Astrocyte (in vitro differentiated cells and primary cell): ENCODE results near the gene TMEM215. TPM values are rescaled to one million over a fixed set of nuclear protein-coding genes. Genes with fewer than 3 reads are reported as not detected.

ENCODE experiments used
- DNase-seq: peaks from one replicate; pipeline ENCODE4 v3.0.0-alpha.2; 2010; ENCODE audit warnings: low read depth
- FAIRE-seq: peaks from 2 replicates; lab custom pipeline; 2011; peaks lifted over from hg19 to GRCh38; lab: Jason Lieb, UNC
- H2AFZ ChIP-seq: 2 replicates; pipeline ENCODE4 v1.6.0; 2012; ENCODE audit warnings: low read depth, low read length, inconsistent platforms
- H3K27ac ChIP-seq: 2 replicates; pipeline ENCODE4 v1.5.1; 2011; ENCODE audit warnings: low read depth, low read length, inconsistent platforms
- H3K27me3 ChIP-seq: 2 replicates; pipeline ENCODE4 v1.6.0; 2011; ENCODE audit warnings: low read length, inconsistent platforms; ENCODE audit not compliant: insufficient read depth
- H3K36me3 ChIP-seq: 2 replicates; pipeline ENCODE4 v1.5.1; 2011; ENCODE audit warnings: low read length, inconsistent platforms; ENCODE audit not compliant: insufficient read depth
- H3K4me1 ChIP-seq: 2 replicates; pipeline ENCODE4 v1.5.1; 2011; ENCODE audit warnings: low read length, inconsistent platforms; ENCODE audit not compliant: insufficient read depth
- H3K4me2 ChIP-seq: 2 replicates; pipeline ENCODE4 v1.6.0; 2012; ENCODE audit warnings: low read length, inconsistent platforms
- H3K4me3 ChIP-seq: 2 replicates; pipeline ENCODE4 v1.5.1; 2011; ENCODE audit warnings: low read depth, mild to moderate bottlenecking, low read length, inconsistent platforms; ENCODE audit not compliant: insufficient read depth
- H3K79me2 ChIP-seq: 2 replicates; pipeline ENCODE4 v1.6.0; 2012; ENCODE audit warnings: mild to moderate bottlenecking, low read length, inconsistent platforms; ENCODE audit not compliant: insufficient read depth
- H3K9ac ChIP-seq: 2 replicates; pipeline ENCODE4 v1.6.0; 2012; ENCODE audit warnings: mild to moderate bottlenecking, low read length, inconsistent platforms
- H3K9me3 ChIP-seq: 2 replicates; pipeline ENCODE4 v1.5.1; 2012; ENCODE audit warnings: low read depth, mild to moderate bottlenecking, low read length, inconsistent platforms; ENCODE audit not compliant: insufficient read depth
- H4K20me1 ChIP-seq: 2 replicates; pipeline ENCODE4 v1.6.0; 2012; ENCODE audit warnings: low read length, inconsistent platforms; ENCODE audit not compliant: insufficient read depth
- H3K27ac Mint-ChIP-seq: one replicate; pipeline ENCODE4 v1.8.0; 2021; ENCODE audit warnings: mild to moderate bottlenecking, mixed read lengths; ENCODE audit not compliant: unreplicated experiment
- H3K27me3 Mint-ChIP-seq: one replicate; pipeline ENCODE4 v1.8.0; 2021; ENCODE audit warnings: low read depth, mixed read lengths; ENCODE audit not compliant: unreplicated experiment
- H3K36me3 Mint-ChIP-seq: one replicate; pipeline ENCODE4 v1.8.0; 2021; ENCODE audit warnings: low read depth, mixed read lengths; ENCODE audit not compliant: unreplicated experiment
- H3K4me1 Mint-ChIP-seq: one replicate; pipeline ENCODE4 v1.8.0; 2021; ENCODE audit warnings: low read depth, mixed read lengths; ENCODE audit not compliant: unreplicated experiment
- H3K4me3 Mint-ChIP-seq: one replicate; pipeline ENCODE4 v1.8.0; 2021; ENCODE audit warnings: mild to moderate bottlenecking, moderate library complexity, mixed read lengths; ENCODE audit not compliant: unreplicated experiment
- H3K9me3 Mint-ChIP-seq: one replicate; pipeline ENCODE4 v1.8.0; 2021; ENCODE audit warnings: mild to moderate bottlenecking, mixed read lengths; ENCODE audit not compliant: unreplicated experiment
- CTCF ChIP-seq: IDR thresholded peaks from 2 replicates; pipeline ENCODE4 v1.5.1; 2011; ENCODE audit warnings: low read depth, mild to moderate bottlenecking, inconsistent platforms, low read length, moderate library complexity; ENCODE audit not compliant: insufficient read depth
- EZH2 ChIP-seq: IDR thresholded peaks from 2 replicates; pipeline ENCODE4 v1.6.1; 2012; ENCODE audit warnings: mild to moderate bottlenecking, low read length, inconsistent platforms; ENCODE audit not compliant: insufficient read depth
- total RNA-seq: library from RNA; stranded (reverse); gene quantifications from 2 replicates; pipeline ENCODE4 v1.2.1, GENCODE V29; 2021

Gene TMEM215
- total RNA-seq, 1 donor from 2014 or later, result 1.4 TPM

GRCh38 chr9:32748013-32748412, 35.3 kb upstream of the TMEM215 start:
- no peak overlapping the region for H3K4me3 ChIP-seq
- no peak for DNase-seq
- H2AFZ ChIP-seq, result no peak overlapping the region
- no peaks in the 10 kb centered on the region for H3K36me3 Mint-ChIP-seq
- H3K79me2 ChIP-seq, result no peaks in the 10 kb centered on the region
- H3K9ac ChIP-seq, result no peak overlapping the region
- peaks cover 2% of the 10 kb centered on the region for H3K27me3 Mint-ChIP-seq
- no peaks in the 10 kb centered on the region for H3K4me1 ChIP-seq
- no peak for FAIRE-seq
- no peak overlapping the region for H3K27ac Mint-ChIP-seq
- no peaks in the 10 kb centered on the region for H4K20me1 ChIP-seq
- H3K9me3 Mint-ChIP-seq, result peaks cover 5% of the 10 kb centered on the region
- H3K9me3 ChIP-seq, result no peaks in the 10 kb centered on the region
- no peaks in the 10 kb centered on the region for H3K27me3 ChIP-seq
- H3K27ac ChIP-seq, result no peak overlapping the region
- no peak for TF ChIP-seq CTCF
- TF ChIP-seq EZH2, result no peak
- no peaks in the 10 kb centered on the region for H3K36me3 ChIP-seq
- no peak overlapping the region for H3K4me2 ChIP-seq
- H3K4me3 Mint-ChIP-seq, result no peak overlapping the region
- H3K4me1 Mint-ChIP-seq, result peaks cover 5% of the 10 kb centered on the region

- Histone ChIP-seq H4K20me1 (no peaks in the 10 kb centered on the region), H3K79me2 (no peaks in the 10 kb centered on the region), H3K27ac (no peak overlapping the region), H3K9me3 (no peaks in the 10 kb centered on the region), H3K4me2 (no peak overlapping the region), H3K27me3 (no peaks in the 10 kb centered on the region), H2AFZ (no peak overlapping the region), H3K4me3 (no peak overlapping the region), H3K9ac (no peak overlapping the region), H3K36me3 (no peaks in the 10 kb centered on the region), H3K4me1 (no peaks in the 10 kb centered on the region)
- DNase-seq (no peak), FAIRE-seq (no peak)
- peaks cover 7% of the 10 kb centered on the region for H3K27me3 Mint-ChIP-seq
- H3K36me3 Mint-ChIP-seq, result no peaks in the 10 kb centered on the region
- no peak for TF ChIP-seq CTCF
- no peak for TF ChIP-seq EZH2
- no peaks in the 10 kb centered on the region for H3K4me1 Mint-ChIP-seq
- no peak overlapping the region for H3K27ac Mint-ChIP-seq
- H3K4me3 Mint-ChIP-seq, result no peak overlapping the region
- peaks cover 2% of the 10 kb centered on the region for H3K9me3 Mint-ChIP-seq
Observed at GRCh38 chr9:32755730-32756129, 27.6 kb upstream of the TMEM215 start.

- H2AFZ ChIP-seq, result no peak overlapping the region
- no peaks in the 10 kb centered on the region for H3K27me3 ChIP-seq
- no peak for TF ChIP-seq CTCF
- no peak for TF ChIP-seq EZH2
- H3K27me3 Mint-ChIP-seq, result peaks cover 12% of the 10 kb centered on the region
- H3K36me3 Mint-ChIP-seq, result no peaks in the 10 kb centered on the region
- H3K9me3 Mint-ChIP-seq, result peaks cover 2% of the 10 kb centered on the region
- no peak overlapping the region for H3K4me3 ChIP-seq
- H3K27ac ChIP-seq, result no peak overlapping the region
- no peaks in the 10 kb centered on the region for H3K36me3 ChIP-seq
- no peak overlapping the region for H3K4me2 ChIP-seq
- no peaks in the 10 kb centered on the region for H3K4me1 ChIP-seq
- DNase-seq, result no peak
- no peak overlapping the region for H3K9ac ChIP-seq
- H3K27ac Mint-ChIP-seq, result no peak overlapping the region
- no peak for FAIRE-seq
- no peak overlapping the region for H3K4me3 Mint-ChIP-seq
- no peaks in the 10 kb centered on the region for H3K4me1 Mint-ChIP-seq
- no peaks in the 10 kb centered on the region for H3K79me2 ChIP-seq
- H4K20me1 ChIP-seq, result no peaks in the 10 kb centered on the region
- no peaks in the 10 kb centered on the region for H3K9me3 ChIP-seq
Observed at GRCh38 chr9:32764139-32764538, 19.2 kb upstream of the TMEM215 start.
